ENCODE data around the gene FAM162A. TPM values are rescaled to one million over a fixed set of nuclear protein-coding genes. Genes with fewer than 3 reads are reported as not detected.

The FAM162A gene
- 15.1 and 22.9 TPM in 2 replicates for total RNA-seq

GRCh38 chr3:122383771-122384697 is at the start of gene FAM162A:
Gene FAM162A, plus strand, starts transcription at chr3:122384182. Its CDS starts 84 bp downstream, at chr3:122384266.

GRCh38 chr3:122382888-122383666 is 905 bp upstream of the FAM162A start, which contains the start of gene MIX23:
Gene MIX23, minus strand, starts transcription at chr3:122383231. Its CDS starts 7 bp downstream, at chr3:122383224.

GRCh38 chr3:122415762-122416654 is 32.0 kb downstream of the FAM162A start, which contains the start of gene WDR5B:
Gene WDR5B, minus strand, starts transcription at chr3:122416062. Its CDS starts 534 bp downstream, at chr3:122415528.

Other genes starting within 250 kb of the FAM162A start
- under 0.01 TPM in 1 of 2 replicates, not detected in the other for gene CASR, start 200.5 kb upstream of the FAM162A start, total RNA-seq
- 184 and 324 TPM in 2 replicates for gene CSTA, start 58.9 kb upstream of the FAM162A start, total RNA-seq
- gene MIX23, start 951 bp upstream of the FAM162A start, total RNA-seq = 35.0 and 58.6 TPM in 2 replicates
- 1.4 and 3.2 TPM in 2 replicates for gene WDR5B, start 31.9 kb downstream of the FAM162A start, total RNA-seq
- gene KPNA1, start 130.8 kb downstream of the FAM162A start, total RNA-seq = 35.4 and 40.3 TPM in 2 replicates
- 8.7 and 11.8 TPM in 2 replicates for gene PARP9, start 180.1 kb downstream of the FAM162A start, total RNA-seq
- gene DTX3L, start 180.2 kb downstream of the FAM162A start, total RNA-seq = 9.4 and 15.2 TPM in 2 replicates
- gene PARP15, start 193.5 kb downstream of the FAM162A start, total RNA-seq = not detected in 2 replicates